ENCODE results near the gene TMEM30B.

Gene TMEM30B

GRCh38 chr14:61233436-61233956 is 47.6 kb downstream of the TMEM30B start:
- no peak for DNase-seq (ENCODE audit: low read depth)

DNA sequence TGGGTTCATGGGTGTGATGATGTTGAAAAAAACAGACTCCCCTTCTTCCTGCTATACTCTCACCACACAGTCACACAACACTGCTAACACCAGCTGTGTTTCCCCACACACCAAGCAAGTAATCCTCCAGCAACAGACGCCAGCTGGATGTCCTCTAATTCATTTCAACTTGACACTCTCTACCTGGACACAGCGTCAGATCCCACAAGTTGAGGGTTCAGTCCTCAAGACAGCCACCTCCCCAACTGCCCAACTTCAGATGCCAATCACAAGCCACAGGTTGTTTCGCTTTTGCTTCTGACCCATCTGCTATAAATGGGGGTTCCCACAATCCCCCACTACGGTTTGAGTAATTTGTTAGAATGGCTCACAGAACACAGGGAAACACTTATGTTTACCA is 49.3 kb downstream of the TMEM30B start:
- DNase-seq (ENCODE audit: low read depth) = no peak

- no peak for DNase-seq (ENCODE audit: low read depth)
These were observed 51.2 kb downstream of the TMEM30B start for GRCh38 chr14:61229981-61230380.

DNA sequence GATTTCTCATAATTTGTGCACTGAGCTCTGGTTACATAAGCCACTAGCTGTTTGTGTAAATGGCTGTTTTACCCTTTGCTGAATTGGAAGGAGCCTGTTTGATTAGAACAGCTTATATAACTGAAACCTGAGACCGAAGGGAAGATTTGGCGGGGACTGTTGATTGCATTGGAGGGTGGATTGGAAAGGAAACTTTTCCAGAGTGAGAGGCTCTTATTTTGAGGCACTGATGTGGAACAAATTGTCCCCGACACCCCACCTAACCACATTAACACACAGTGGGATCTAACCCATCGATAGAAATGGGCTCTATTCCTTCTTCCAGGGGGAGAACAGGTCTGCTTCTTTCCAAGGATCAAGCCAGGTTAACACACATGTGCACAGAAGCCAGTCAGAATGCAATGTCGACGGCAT is 51.7 kb downstream of the TMEM30B start:
- DNase-seq (ENCODE audit: low read depth) = no peak

DNA sequence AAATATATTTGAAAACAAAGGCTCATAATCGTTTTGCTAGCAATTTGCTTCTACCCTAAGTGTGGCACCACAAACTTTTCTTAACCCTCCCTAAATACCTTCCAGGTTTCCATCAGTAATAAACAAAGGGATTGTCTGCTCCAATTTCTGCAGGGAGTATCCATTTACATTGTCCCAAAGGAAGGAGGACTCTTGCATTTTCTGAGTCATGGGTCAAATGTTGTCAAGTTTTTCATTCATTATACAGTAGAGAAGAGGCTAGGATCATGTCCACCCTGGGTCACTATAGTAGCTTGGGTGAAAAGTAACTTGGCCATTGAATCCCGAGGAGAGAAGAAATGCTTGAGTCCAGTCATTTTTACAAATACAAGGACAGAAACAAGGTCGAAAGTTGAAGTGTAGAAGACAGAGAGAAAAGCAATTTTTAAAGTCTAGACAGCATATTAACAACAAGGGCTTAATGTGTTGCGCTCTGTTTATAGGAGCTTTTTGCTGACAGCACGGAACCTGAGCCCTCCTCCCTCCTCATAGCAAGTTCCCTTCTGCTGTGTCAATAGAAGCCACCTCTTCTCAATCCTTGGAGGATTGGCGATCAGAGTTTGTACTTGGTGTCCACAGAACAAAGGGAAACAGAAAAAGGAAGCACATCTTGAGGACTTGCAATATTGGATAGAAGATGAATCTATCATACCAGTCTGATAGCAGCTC is 53.1 kb downstream of the TMEM30B start:
- no peak for DNase-seq (ENCODE audit: low read depth)

All from activated gamma-delta T cell treated with anti-CD3 and anti-CD28 coated beads, Interleukin-2, amount 50 U/mL, for 16 hours (primary cell).